NCI-H2029 (cell line): ENCODE results near the gene NT5DC1.
A peak's percentile ranks its signal among the peaks of the same experiment; 100 is the strongest.
"Not testable (repeated sequence)": the region's sequence is repeated elsewhere in the genome, so short reads cannot be mapped to it uniquely, and the experiment has no call there.

Experiments used
- DNase-seq: peaks from one replicate; lab custom pipeline; 2025; lab: John Stamatoyannopoulos, UW

Gene NT5DC1

DNA sequence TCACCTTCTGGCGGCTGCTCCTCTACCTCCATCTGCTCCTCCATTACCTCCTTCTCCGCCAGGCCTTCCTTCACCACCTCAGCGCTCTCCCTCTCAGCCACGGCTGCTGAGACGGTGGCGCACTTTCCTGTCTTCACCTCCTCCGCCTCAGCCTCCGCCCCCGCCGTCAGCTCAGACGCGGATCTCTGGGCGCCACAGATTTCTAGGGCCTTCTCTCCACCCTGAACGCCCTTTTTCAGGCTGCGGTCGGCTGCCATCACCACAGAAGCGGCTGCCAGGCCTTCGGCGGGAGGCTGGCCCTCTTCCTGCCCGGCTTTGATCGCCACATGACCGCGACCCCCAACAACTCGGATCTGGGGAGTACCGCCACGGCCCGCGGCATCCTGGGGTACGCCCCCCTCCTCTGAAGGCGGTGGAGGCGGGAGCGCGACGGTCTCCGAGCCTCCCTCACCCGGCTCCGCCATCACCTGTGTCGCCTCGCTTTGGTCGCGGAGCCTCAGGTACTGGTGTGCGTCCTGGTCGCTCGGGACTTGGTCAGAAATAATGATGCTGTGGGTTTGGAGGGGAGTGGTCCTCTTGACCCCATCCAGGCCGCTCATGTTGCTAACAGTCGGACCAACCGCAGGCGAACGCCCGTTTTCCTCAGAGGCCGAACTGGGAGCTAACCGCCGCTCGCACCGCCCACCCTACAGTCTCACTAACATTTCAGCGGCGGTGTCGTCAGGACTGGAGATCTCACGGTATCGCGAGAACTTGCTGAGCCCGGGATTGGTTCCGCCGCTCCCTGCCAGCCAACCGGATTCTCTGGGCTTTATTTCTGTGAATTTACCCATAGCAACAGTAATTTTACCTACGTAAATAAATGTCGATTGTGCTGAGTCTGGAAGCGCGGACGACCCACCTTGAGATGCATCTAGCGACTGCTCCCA is 178.8 kb downstream of the NT5DC1 start, which contains the start of gene TSPYL1:
Gene TSPYL1, minus strand, starts transcription at position 699 of the 929 bp plus-strand sequence. Its CDS starts 100 bp downstream, at position 599.
- peak; percentile 100 for DNase-seq

DNA sequence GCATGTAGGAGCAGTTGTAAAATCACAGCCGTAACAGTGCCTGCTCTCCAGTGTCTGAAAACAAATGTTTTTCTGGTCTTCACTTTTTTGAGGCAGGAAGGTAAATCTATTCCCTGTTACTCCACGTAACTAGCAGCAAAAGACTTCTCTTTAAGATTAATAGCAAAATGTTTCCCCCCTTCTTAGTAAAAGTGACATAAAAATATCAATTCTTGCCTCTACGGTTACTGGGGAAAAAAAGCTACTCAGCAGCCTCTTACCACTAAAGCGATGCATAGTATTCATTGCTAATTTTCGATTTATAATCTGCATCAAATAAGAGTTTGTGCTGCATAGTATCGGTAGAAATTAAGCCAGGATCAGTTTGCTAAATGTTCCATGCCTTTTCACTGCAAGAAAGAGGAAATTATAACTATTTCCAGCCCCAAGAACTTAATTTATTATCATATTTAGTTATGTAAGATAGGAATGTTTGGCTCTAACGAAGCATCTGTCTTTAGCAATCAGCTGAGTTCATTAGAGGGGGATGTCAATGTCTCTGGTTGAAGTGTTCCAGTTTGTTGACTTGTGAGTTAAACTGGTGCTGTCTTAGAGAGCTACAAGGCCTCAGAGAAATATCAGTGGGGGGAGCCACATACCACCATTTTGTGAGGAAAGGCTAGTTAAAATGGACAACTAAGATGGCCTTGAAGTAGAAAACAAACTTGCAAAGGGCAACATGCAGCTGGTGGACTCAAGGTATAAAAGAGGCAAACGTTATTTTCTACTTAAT is 179.7 kb downstream of the NT5DC1 start:
- peak; percentile 55 for DNase-seq

DNA sequence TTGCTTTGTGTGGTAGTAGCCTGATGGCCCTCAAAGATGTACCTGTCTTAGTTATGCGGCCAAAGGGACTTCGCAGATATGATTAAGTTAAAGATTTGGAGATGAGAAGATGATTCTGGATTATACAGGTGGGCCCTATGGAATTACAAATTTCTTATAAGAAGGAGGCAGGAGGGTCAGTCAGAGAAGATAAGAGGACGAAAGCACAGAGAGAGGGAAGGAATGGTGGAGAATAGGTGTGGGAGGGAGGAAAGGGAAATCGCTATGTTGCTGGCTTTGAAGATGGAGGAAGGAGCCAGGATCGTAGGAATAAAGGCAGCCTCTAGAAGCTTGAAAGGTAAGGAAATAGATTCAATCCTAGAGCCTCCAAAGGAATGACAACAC is 180.3 kb downstream of the NT5DC1 start:
- DNase-seq: no peak

DNA sequence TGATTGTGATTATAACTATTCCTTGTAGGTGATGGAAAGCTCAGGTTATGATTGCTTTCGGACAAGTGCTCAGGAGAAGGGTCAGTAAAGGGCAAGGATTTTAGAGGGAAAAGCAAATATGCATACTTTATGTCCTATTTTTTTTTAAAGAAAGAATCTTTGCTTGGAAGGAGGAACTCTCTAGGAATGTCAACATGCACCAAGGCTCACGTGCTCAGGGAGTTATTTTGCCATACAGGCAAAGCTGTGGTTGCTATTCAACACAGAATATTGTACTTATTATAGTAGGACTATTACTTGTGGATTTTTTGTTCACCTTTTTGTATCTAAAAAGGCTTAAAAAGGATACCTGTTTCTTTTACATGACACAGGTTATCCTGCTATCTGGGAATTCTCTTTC is 182.0 kb downstream of the NT5DC1 start:
- DNase-seq: no peak

DNA sequence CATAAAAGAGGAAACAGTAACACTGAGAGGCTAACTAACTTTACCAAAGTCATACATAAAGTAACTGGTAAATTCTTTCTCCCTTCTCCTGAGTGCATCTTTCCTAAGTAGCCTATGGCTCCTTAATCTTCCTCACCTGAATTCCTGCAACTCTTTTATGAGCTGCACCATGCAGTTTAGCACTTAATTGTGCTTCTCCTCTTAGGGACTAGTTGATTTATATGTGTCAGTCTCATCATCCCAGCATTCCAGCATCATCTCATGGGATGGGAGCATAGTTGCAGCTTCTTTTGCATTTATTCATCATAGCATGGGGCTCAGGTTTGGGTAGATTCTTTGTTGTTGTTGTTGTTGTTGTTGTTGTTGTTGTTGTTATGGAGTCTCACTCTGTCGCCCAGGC is 182.5 kb downstream of the NT5DC1 start:
- DNase-seq: no peak

DNA sequence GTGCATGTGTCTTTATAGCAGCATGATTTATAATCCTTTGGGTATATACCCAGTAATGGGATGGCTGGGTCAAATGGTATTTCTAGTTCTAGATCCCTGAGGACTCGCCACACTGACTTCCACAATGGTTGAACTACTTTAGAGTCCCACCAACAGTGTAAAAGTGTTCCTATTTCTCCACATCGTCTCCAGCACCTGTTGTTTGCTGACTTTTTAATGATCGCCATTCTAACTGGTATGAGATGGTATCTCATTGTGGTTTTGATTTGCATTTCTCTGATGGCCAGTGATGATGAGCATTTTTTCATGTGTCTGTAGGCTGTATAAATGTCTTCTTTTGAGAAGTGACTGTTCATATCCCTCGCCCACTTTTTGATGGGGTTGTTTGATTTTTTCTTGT is 184.3 kb downstream of the NT5DC1 start:
- not testable (repeated sequence) for DNase-seq

DNA sequence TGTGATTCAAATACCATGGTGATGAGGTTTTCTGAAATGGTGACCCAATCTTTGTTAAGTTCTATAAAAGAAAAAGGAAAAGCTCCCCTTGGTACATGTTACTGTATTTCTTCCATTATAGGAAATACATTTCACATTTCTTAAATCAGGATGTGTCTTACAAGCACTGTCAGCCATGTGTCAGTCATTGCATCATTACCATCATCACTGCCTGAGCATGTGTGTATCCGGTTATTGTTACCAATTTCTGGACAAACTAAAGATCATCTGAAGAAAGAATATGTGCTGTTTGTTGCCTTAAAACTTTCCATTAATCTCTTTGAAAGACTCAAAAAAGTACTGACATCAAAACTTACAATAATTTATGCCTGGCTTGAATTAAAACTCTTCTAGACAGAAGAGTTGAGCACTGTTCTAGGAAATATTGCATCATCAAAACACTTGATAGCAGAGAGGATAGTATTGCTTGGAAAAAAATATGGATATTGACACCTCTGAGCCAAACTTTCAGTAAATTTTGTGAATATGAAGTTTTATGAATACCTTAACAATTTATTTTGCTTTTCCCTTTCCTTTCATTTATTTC is 186.2 kb downstream of the NT5DC1 start:
- no peak for DNase-seq

DNA sequence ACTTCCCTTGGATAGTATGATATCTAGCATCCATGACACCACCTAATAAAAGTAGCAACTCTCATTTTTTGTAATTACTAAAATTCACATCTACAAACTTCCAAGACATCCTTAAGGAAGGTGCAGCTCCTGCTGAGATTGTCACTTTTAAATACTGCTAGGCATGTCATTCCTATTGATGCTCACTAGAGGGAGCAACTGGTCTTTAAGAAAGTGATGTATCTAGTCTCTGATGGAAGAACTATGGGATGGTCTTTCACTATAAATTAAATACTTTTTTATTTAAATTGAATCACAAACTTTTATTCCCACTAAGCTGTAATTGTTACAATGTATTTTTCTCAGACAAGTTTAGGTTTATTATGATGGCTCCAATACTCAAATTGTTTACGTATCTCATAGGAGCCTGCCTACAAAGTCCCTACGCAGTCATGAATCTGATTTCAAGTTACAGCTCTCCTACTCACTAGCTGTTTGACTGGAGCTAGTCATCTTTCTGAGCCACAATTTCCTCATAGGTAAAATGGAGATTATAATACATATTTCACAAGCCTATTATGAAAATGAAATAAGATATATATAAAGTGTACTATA is 187.1 kb downstream of the NT5DC1 start:
- peak; percentile 97 for DNase-seq

DNA sequence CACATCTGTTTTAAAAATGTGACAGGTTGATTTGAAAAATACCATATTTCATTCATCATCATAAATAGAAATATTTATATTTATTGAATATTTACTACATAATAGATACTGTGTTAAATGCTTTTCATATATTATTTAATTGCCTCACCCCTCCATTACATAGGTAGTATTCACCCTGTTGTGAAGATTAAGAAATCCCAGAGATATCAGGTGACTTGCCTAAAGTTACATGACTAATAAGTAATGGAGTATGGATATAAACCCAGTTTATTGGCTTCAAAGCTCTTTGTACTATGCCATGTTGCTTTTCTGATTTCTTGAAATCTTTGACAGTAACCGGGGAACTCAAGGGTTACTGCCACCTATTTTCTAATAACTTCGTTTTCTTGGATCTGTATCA is 189.2 kb downstream of the NT5DC1 start:
- no peak for DNase-seq

DNA sequence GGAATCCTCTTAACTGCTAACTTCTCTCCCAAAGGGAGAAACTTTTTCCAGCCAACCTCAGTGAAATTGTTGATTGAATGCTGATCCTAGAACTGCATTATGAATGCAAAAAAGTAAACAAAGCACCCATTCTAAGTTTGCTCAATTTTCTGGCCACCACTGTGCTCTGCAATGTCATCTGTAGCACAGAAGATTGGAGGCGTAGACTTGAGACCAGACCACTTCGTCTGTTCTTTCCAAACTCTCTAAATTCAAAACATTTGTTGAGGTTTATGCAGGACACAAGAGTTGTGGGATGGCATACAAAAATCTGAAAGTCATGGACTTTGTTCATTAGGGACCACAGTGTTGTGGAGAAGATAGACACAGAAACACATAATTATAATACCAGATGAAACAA is 190.1 kb downstream of the NT5DC1 start:
- DNase-seq: no peak

DNA sequence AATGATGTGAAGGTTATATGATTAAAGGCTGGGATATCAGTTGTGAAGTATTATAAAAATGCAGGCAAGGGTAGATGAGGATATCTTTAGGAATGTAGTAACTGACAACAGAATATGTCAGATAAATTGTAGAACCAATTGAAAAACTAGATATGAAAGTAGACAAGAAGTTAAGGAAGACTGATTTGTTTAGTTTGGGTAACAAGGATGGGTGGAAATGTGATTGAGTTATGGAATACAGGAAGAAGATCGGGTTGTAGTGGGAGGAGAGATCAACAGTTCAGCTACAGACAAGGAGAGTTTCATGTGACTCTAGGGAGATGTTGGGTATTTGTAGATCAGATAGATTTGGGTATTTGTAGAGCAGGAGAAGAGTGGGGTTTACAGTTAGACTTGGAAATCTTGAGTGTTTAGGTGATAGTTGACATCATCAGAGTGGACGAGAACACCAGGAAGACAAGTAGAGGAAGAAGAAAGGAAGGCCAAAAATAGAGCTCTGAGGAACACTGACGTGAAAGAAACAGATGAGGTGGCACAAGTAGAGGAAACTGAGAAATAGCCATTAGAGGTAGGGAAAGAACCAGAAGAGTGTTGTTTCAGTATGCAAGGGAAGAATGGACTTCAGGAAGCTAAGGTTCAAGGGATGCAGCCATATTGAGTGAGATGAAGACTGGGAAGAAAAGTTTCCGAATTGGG is 191.2 kb downstream of the NT5DC1 start:
- no peak for DNase-seq

DNA sequence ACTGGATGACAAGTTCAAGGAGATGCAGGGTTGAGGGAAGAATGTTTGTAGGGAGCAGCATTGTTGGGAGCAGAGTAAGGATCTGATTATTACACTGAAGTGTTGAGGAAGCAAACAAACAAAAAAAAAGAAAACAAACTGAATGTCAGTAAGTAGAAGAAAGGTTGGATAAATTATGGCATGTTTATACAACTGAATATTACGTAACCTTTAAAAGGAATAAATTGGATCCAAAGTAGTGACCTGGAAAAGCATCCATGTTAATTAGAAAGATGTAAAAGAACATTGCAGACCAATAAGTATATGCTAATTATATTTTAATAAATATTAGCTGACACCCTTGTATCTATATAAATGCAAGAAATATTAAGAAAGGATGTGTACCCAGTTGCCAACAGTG is 191.9 kb downstream of the NT5DC1 start:
- DNase-seq: no peak

DNA sequence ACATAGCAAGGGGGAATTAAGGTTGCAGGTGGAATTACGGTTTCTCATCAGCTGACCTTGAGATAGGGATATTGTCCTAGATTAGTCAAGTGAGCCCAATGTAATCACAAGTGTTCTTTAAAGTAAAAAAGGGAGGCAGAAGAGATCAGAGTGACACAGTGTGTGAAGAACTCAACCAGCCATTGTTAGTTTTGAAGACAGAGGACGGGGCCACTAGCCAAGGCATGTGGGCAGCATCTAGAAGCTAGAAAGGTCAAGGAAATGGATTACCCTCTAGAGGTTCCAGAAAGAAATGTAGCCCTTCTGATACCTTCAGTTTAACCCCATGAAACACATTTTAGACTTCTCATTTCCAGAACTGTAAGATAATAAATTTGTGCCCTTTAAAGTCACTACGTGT is 197.6 kb downstream of the NT5DC1 start:
- DNase-seq: no peak

DNA sequence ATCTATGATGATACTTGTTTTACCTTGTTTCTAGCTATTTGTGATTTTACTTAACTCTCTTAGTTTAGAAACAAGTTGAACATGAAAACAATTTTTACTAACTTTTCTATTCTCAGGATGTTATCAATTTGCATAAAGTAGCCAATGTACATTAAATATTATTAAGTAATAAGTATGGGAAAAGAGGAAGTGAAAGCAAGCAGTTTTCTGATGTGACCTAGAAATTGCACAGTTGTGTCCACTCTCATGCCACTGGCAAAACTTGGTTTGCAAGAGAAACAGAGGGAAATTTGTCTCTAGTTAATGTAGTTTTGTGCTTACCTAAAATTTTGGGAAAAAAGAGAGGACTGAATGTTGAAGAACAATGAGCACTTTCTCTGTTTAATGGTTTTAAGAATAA is 198.3 kb downstream of the NT5DC1 start:
- DNase-seq: no peak
